GM23338 (cell line): ENCODE data around the gene RNF135. TPM values are rescaled to one million over a fixed set of nuclear protein-coding genes. Genes with fewer than 3 reads are reported as not detected.

ENCODE experiments used
- ATAC-seq: fragments of 200-7000 bp; cut with Tn5 transposase; 3 replicates; pipeline ENCODE4 v1.9.1; 2020
- DNase-seq: peaks from one replicate; pipeline ENCODE4 v3.0.0-alpha.2; 2015; ENCODE audit warnings: low spot score
- H2AFZ ChIP-seq: fragments of 200-600 bp; sonication (generic); 2 replicates; pipeline ENCODE4 v1.8.0; 2016; ENCODE audit warnings: antibody characterized with exemption, mild to moderate bottlenecking, moderate library complexity
- H3F3A ChIP-seq: fragments of 200-600 bp; sonication (generic); replicated peaks from 2 replicates; pipeline ENCODE4 v1.8.0; 2017; ENCODE audit warnings: antibody characterized with exemption, mixed run types, low read depth
- H3K27ac ChIP-seq: fragments of 200-600 bp; sonication (generic); 2 replicates; pipeline ENCODE4 v1.6.1; 2016; ENCODE audit warnings: low read depth
- H3K27me3 ChIP-seq: fragments of 200-600 bp; sonication (generic); 2 replicates; pipeline ENCODE4 v1.8.0; 2016; ENCODE audit warnings: mild to moderate bottlenecking, mixed run types, moderate library complexity; ENCODE audit not compliant: insufficient read depth
- H3K36me3 ChIP-seq: fragments of 200-600 bp; sonication (generic); 2 replicates; pipeline ENCODE4 v1.8.0; 2016; ENCODE audit warnings: mild to moderate bottlenecking; ENCODE audit not compliant: insufficient read depth
- H3K4me1 ChIP-seq: fragments of 200-600 bp; sonication (generic); 2 replicates; pipeline ENCODE4 v1.8.0; 2016; ENCODE audit warnings: mild to moderate bottlenecking, moderate library complexity; ENCODE audit not compliant: insufficient read depth
- H3K4me2 ChIP-seq: fragments of 200-600 bp; sonication (generic); 2 replicates; pipeline ENCODE4 v1.7.1; 2017; ENCODE audit warnings: mixed run types
- H3K4me3 ChIP-seq: fragments of 200-600 bp; sonication (generic); 2 replicates; pipeline ENCODE4 v1.6.1; 2016; ENCODE audit warnings: mixed run types
- H3K79me2 ChIP-seq: fragments of 200-600 bp; sonication (generic); replicated peaks from 2 replicates; pipeline ENCODE4 v1.8.0; 2017; ENCODE audit warnings: mild to moderate bottlenecking; ENCODE audit not compliant: insufficient read depth
- H3K9me2 ChIP-seq: fragments of 200-600 bp; sonication (generic); 2 replicates; pipeline ENCODE4 v1.8.0; 2017; ENCODE audit not compliant: insufficient read depth
- H4K20me1 ChIP-seq: fragments of 200-600 bp; sonication (generic); replicated peaks from 2 replicates; pipeline ENCODE4 v1.8.0; 2017; ENCODE audit warnings: mild to moderate bottlenecking; ENCODE audit not compliant: insufficient read depth
- H3K27ac Mint-ChIP-seq: 2 replicates; pipeline ENCODE4 v1.8.0; 2020; ENCODE audit warnings: inconsistent platforms, mild to moderate bottlenecking, moderate library complexity, mixed read lengths
- H3K27me3 Mint-ChIP-seq: 3 replicates; pipeline ENCODE4 v1.8.0; 2022; ENCODE audit warnings: low read depth, mild to moderate bottlenecking, moderate library complexity, mixed read lengths, inconsistent platforms; ENCODE audit not compliant: insufficient read depth, poor library complexity
- H3K36me3 Mint-ChIP-seq: 3 replicates; pipeline ENCODE4 v1.8.0; 2021; ENCODE audit warnings: low read depth, mild to moderate bottlenecking, inconsistent platforms, moderate library complexity, mixed read lengths
- H3K4me1 Mint-ChIP-seq: 3 replicates; pipeline ENCODE4 v1.8.0; 2020; ENCODE audit warnings: mild to moderate bottlenecking, inconsistent platforms, mixed read lengths
- H3K4me3 Mint-ChIP-seq: 3 replicates; pipeline ENCODE4 v1.8.0; 2021; ENCODE audit warnings: moderate library complexity, mild to moderate bottlenecking, inconsistent platforms, mixed read lengths
- H3K9me3 Mint-ChIP-seq: 3 replicates; pipeline ENCODE4 v1.8.0; 2020; ENCODE audit warnings: moderate library complexity, mild to moderate bottlenecking, inconsistent platforms, mixed read lengths
- CREB1 ChIP-seq: fragments of 250-450 bp; sonication (Bioruptor Pico); IDR thresholded peaks from 2 replicates; pipeline ENCODE4 v1.5.0; 2020; ENCODE audit warnings: low read depth, mild to moderate bottlenecking, moderate library complexity
- CTCF ChIP-seq, 2 experiments: fragments of 200-600 bp in 1 of 2; sonication (generic) in 1 of 2; conservative IDR thresholded peaks; 2 replicates each; pipeline versions ENCODE4 v1.5.1 to v1.6.1; 2016 to 2017; ENCODE audit warnings: antibody characterized with exemption in 2 of 2, low read depth in 2 of 2, mild to moderate bottlenecking in 2 of 2, moderate library complexity in 1 of 2
- EZH2 ChIP-seq: fragments of 200-600 bp; sonication (generic); IDR thresholded peaks from one replicate; pipeline ENCODE4 v1.8.0; 2017; ENCODE audit warnings: antibody characterized with exemption, mild to moderate bottlenecking, low read depth; ENCODE audit not compliant: unreplicated experiment
- EZH2phosphoT487 ChIP-seq: fragments of 200-600 bp; sonication (generic); IDR thresholded peaks from one replicate; pipeline ENCODE4 v1.8.1; 2018; ENCODE audit warnings: antibody characterized with exemption; ENCODE audit not compliant: unreplicated experiment
- JUNB ChIP-seq: IDR thresholded peaks from one replicate; pipeline ENCODE4 v1.6.1; 2016; ENCODE audit warnings: antibody characterized with exemption; ENCODE audit not compliant: unreplicated experiment
- STAT1 ChIP-seq: IDR thresholded peaks from one replicate; pipeline ENCODE4 v1.6.1; 2016; ENCODE audit warnings: antibody characterized with exemption; ENCODE audit not compliant: unreplicated experiment
- polyA plus RNA-seq: library from polyadenylated mRNA; unstranded; fragments of >200 nt; fragmentation: Nextera tagmentation; extraction: Ambion mirVana; gene quantifications from 2 replicates; pipeline ENCODE4 v1.2.1, GENCODE V29; 2016
- total RNA-seq: library from RNA; depleted of rRNA; stranded (reverse); fragments of >200 nt; shearing (Covaris generic); gene quantifications from 2 replicates; pipeline ENCODE4 v1.2.3, GENCODE V29; 2014
- TF ChIP-seq, protein P1 (sequence below): IDR thresholded peaks from one replicate; pipeline ENCODE4 v1.6.1; 2018; ENCODE audit warnings: antibody characterized with exemption; ENCODE audit not compliant: unreplicated experiment
- TF ChIP-seq, protein P2 (sequence below): IDR thresholded peaks from 2 replicates; pipeline ENCODE4 v1.6.1; 2016; ENCODE audit warnings: antibody characterized with exemption

The RNF135 gene
- total and polyA plus RNA-seq, 2 experiments from 2014 or later, result 9.4 to 9.8 TPM

GRCh38 chr17:30997270-30997669, 26.4 kb downstream of the RNF135 start (continued):
- TF ChIP-seq, protein P1, sequence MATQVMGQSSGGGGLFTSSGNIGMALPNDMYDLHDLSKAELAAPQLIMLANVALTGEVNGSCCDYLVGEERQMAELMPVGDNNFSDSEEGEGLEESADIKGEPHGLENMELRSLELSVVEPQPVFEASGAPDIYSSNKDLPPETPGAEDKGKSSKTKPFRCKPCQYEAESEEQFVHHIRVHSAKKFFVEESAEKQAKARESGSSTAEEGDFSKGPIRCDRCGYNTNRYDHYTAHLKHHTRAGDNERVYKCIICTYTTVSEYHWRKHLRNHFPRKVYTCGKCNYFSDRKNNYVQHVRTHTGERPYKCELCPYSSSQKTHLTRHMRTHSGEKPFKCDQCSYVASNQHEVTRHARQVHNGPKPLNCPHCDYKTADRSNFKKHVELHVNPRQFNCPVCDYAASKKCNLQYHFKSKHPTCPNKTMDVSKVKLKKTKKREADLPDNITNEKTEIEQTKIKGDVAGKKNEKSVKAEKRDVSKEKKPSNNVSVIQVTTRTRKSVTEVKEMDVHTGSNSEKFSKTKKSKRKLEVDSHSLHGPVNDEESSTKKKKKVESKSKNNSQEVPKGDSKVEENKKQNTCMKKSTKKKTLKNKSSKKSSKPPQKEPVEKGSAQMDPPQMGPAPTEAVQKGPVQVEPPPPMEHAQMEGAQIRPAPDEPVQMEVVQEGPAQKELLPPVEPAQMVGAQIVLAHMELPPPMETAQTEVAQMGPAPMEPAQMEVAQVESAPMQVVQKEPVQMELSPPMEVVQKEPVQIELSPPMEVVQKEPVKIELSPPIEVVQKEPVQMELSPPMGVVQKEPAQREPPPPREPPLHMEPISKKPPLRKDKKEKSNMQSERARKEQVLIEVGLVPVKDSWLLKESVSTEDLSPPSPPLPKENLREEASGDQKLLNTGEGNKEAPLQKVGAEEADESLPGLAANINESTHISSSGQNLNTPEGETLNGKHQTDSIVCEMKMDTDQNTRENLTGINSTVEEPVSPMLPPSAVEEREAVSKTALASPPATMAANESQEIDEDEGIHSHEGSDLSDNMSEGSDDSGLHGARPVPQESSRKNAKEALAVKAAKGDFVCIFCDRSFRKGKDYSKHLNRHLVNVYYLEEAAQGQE, result no peak

DNA sequence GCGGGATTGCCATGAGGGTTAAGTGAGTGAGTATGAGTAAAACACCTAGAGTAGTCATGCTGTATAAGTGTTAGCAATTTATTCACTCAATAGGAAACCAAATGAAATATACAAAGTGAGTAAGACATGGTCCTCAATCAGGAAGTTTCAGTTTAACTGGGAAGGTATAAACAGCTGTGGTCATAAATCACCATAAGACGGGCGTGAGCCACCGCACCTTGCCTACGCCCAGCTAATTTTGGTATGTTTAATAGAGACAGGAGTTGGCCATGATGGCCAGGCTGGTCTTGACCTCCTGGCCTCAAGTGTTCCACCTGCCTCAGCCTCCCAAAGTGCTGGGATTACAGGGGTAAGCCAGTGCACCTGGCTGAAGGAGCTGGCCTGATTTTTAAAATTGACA, 27.0 kb downstream of the RNF135 start:
- H3K27me3 Mint-ChIP-seq, result peaks cover 5% of the 10 kb centered on the region
- peaks cover 11% of the 10 kb centered on the region; the same call in 2 of the 3 replicates for H3K36me3 Mint-ChIP-seq
- Histone ChIP-seq H4K20me1 (no peaks in the 10 kb centered on the region), H3K27ac (no peak overlapping the region), H3K27me3 (no peaks in the 10 kb centered on the region), H3K9me2 (no peaks in the 10 kb centered on the region), H3K36me3 (no peaks in the 10 kb centered on the region), H2AFZ (no peak overlapping the region), H3K4me1 (no peaks in the 10 kb centered on the region), H3K4me2 (no peak overlapping the region), H3K4me3 (no peak overlapping the region), H3K79me2 (no peaks in the 10 kb centered on the region), H3F3A (no peaks in the 10 kb centered on the region)
- no peak for DNase-seq
- no peaks in the 10 kb centered on the region for H3K9me3 Mint-ChIP-seq
- no peak for ATAC-seq
- H3K27ac Mint-ChIP-seq, result no peak overlapping the region
- H3K4me1 Mint-ChIP-seq, result no peaks in the 10 kb centered on the region
- H3K4me3 Mint-ChIP-seq, result no peak overlapping the region
- TF ChIP-seq, protein P2, sequence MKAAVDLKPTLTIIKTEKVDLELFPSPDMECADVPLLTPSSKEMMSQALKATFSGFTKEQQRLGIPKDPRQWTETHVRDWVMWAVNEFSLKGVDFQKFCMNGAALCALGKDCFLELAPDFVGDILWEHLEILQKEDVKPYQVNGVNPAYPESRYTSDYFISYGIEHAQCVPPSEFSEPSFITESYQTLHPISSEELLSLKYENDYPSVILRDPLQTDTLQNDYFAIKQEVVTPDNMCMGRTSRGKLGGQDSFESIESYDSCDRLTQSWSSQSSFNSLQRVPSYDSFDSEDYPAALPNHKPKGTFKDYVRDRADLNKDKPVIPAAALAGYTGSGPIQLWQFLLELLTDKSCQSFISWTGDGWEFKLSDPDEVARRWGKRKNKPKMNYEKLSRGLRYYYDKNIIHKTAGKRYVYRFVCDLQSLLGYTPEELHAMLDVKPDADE, result no peak
- no peak for TF ChIP-seq CTCF (conservative IDR thresholded peaks at IDR 0.05; ENCODE audit: low read depth in 2 of 2)
- TF ChIP-seq CREB1 (CRISPR knock-in tag), result no peak
- TF ChIP-seq, protein P1, result no peak
- TF ChIP-seq JUNB, result no peak
- no peak for TF ChIP-seq EZH2
- no peak for TF ChIP-seq STAT1
- TF ChIP-seq EZH2phosphoT487, result no peak
